Gastroesophageal sphincter (tissue), 4 donors: ENCODE data around the gene SNX8. TPM values are rescaled to one million over a fixed set of nuclear protein-coding genes. Genes with fewer than 3 reads are reported as not detected.
"Not testable (repeated sequence)": the region's sequence is repeated elsewhere in the genome, so short reads cannot be mapped to it uniquely, and the experiment has no call there.

ENCODE experiments used
- ATAC-seq: fragments of 150-250 bp; one replicate; pipeline ENCODE4 v1.9.1; 2016; ENCODE audit warnings: mild to moderate bottlenecking, moderate library complexity
- H3K27ac ChIP-seq, 4 donors: fragments of 200-600 bp; sonication (generic) in 3 of 4; 1 replicate in 3 of 4; 2 replicates in 1 of 4; pipeline ENCODE4 v1.5.1; 2016 to 2019
- H3K27me3 ChIP-seq: fragments of 200-600 bp; sonication (generic); one replicate; pipeline ENCODE4 v1.5.1; 2019
- H3K36me3 ChIP-seq, 2 donors: fragments of 200-600 bp; sonication (generic); one replicate each; pipeline ENCODE4 v1.5.1; 2019; ENCODE audit warnings: control low read depth in 1 of 2
- H3K4me1 ChIP-seq, 3 donors: fragments of 200-600 bp; sonication (generic); 1 replicate in 2 of 3; 2 replicates in 1 of 3; pipeline ENCODE4 v1.5.1; 2016 to 2019; ENCODE audit warnings: control low read depth in 2 of 3
- H3K4me3 ChIP-seq, 2 donors: fragments of 200-600 bp; sonication (generic); one replicate each; pipeline ENCODE4 v1.5.1; 2019; ENCODE audit warnings: mild to moderate bottlenecking in 1 of 2, moderate library complexity in 1 of 2
- H3K9me3 ChIP-seq, 3 donors: fragments of 200-600 bp; sonication (generic); one replicate each; pipeline ENCODE4 v1.5.1; 2017 to 2019; ENCODE audit warnings: control low read depth in 2 of 3
- EP300 ChIP-seq: sonication (generic); formaldehyde crosslinking; IDR thresholded peaks from one replicate; pipeline ENCODE4 v1.6.1; 2017; ENCODE audit warnings: antibody characterized with exemption, mild to moderate bottlenecking
- POLR2A ChIP-seq, 2 donors: fragments of 450-650 bp; IDR thresholded peaks; one replicate each; pipeline ENCODE4 v1.6.1; 2017; ENCODE audit warnings: antibody characterized with exemption in 2 of 2, mild to moderate bottlenecking in 2 of 2, moderate library complexity in 1 of 2
- POLR2AphosphoS5 ChIP-seq: sonication (generic); formaldehyde crosslinking; IDR thresholded peaks from one replicate; pipeline ENCODE4 v1.6.1; 2017; ENCODE audit warnings: antibody characterized with exemption
- WGBS, 2 donors: methylation state at CpG; one replicate each; pipeline ENCODE4 v1.1.5; 2018; ENCODE audit warnings: low coverage in 1 of 2; 5-methylcytosine and 5-hydroxymethylcytosine counted together
- total RNA-seq, 4 donors: library from RNA; depleted of rRNA; stranded (reverse); fragments of >200 nt; gene quantifications; one replicate each; pipeline ENCODE4 v1.1.0, GENCODE V29; 2016
- TF ChIP-seq, protein P1 (sequence below), 4 experiments: fragments of 200-600 bp in 2 of 4; fragments of 450-650 bp in 2 of 4; sonication (generic) in 1 of 4; IDR thresholded peaks; one replicate each; pipeline ENCODE4 v1.5.1; 2017 to 2019; ENCODE audit warnings: antibody characterized with exemption in 4 of 4, mild to moderate bottlenecking in 2 of 4, moderate library complexity in 2 of 4

SNX8 gene
- total RNA-seq, 4 donors from 2014 or later, result 8.7 to 17.8 (median 9.8) TPM

DNA sequence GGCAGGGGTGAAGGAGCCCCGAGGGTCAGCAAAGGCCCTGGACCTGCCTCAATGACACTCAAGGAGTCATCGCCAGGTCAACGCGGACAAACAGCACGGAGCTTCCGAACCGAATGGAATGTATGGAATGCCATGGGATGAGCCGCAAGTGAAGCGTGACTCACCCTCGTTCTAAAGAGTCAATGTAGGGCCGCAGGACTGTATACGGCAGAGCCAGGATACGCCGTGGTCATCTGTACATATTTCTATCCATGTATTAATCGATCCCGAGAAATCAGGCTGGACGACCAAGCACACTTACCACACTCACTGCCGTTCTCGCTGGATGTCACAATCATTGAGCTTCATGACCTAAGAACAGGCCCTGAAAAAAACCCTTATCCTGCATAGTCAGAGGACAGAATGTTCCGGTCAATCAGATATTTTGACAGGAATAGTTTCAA is 4.3 kb downstream of the SNX8 start:
- Histone ChIP-seq H3K27ac (no peak overlapping the region), H3K4me3 (no peak overlapping the region), H3K9me3 (no peaks in the 10 kb centered on the region), H3K27me3 (no peaks in the 10 kb centered on the region), H3K4me1 (peaks cover 0 to 22% (median 0%) of the 10 kb centered on the region in 3 donors), H3K36me3 (peaks cover 0 to 13% of the 10 kb centered on the region in 2 donors)
- TF ChIP-seq POLR2AphosphoS5 (peak; percentile 13), EP300 (no peak), POLR2A (IDR thresholded peaks at IDR 0.05) (no peak)
- TF ChIP-seq, protein P1, sequence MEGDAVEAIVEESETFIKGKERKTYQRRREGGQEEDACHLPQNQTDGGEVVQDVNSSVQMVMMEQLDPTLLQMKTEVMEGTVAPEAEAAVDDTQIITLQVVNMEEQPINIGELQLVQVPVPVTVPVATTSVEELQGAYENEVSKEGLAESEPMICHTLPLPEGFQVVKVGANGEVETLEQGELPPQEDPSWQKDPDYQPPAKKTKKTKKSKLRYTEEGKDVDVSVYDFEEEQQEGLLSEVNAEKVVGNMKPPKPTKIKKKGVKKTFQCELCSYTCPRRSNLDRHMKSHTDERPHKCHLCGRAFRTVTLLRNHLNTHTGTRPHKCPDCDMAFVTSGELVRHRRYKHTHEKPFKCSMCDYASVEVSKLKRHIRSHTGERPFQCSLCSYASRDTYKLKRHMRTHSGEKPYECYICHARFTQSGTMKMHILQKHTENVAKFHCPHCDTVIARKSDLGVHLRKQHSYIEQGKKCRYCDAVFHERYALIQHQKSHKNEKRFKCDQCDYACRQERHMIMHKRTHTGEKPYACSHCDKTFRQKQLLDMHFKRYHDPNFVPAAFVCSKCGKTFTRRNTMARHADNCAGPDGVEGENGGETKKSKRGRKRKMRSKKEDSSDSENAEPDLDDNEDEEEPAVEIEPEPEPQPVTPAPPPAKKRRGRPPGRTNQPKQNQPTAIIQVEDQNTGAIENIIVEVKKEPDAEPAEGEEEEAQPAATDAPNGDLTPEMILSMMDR (IDR thresholded peaks at IDR 0.05), result no peak
- no peak for ATAC-seq
- WGBS, 2 donors, result 82 to 91% methylated on average over 9 to 18 of the region's 20 CpGs

- H3K4me3 ChIP-seq, result no peak overlapping the region
- no peaks in the 10 kb centered on the region for H3K9me3 ChIP-seq
- H3K4me1 ChIP-seq, result peaks cover 0 to 10% (median 0%) of the 10 kb centered on the region in 3 donors
- no peak overlapping the region for H3K27ac ChIP-seq
- peaks cover 0 to 13% of the 10 kb centered on the region in 2 donors for H3K36me3 ChIP-seq
- 81 to 89% methylated on average over 6 to 7 of the region's 7 CpGs for WGBS, 2 donors
- TF ChIP-seq, protein P1 (IDR thresholded peaks at IDR 0.05), result no peak
- TF ChIP-seq POLR2A (IDR thresholded peaks at IDR 0.05) (no peak), EP300 (no peak), POLR2AphosphoS5 (no peak)
- H3K27me3 ChIP-seq, result no peaks in the 10 kb centered on the region
- ATAC-seq, result no peak
Observed at GRCh38 chr7:2307690-2308107, 6.5 kb downstream of the SNX8 start.

- WGBS, 2 donors, result 85 to 90% methylated on average over 2 to 6 of the region's 6 CpGs
- no peak for ATAC-seq
- no peaks in the 10 kb centered on the region for H3K9me3 ChIP-seq
- H3K27ac ChIP-seq, result no peak overlapping the region
- no peak overlapping the region for H3K4me3 ChIP-seq
- peaks cover 0 to 9% (median 0%) of the 10 kb centered on the region in 3 donors for H3K4me1 ChIP-seq
- no peaks in the 10 kb centered on the region for H3K27me3 ChIP-seq
- peaks cover 0 to 13% of the 10 kb centered on the region in 2 donors for H3K36me3 ChIP-seq
- TF ChIP-seq, protein P1 (IDR thresholded peaks at IDR 0.05), result no peak
- TF ChIP-seq POLR2AphosphoS5 (no peak), POLR2A (IDR thresholded peaks at IDR 0.05) (no peak), EP300 (no peak)
Observed at GRCh38 chr7:2306688-2307087, 7.6 kb downstream of the SNX8 start.

DNA sequence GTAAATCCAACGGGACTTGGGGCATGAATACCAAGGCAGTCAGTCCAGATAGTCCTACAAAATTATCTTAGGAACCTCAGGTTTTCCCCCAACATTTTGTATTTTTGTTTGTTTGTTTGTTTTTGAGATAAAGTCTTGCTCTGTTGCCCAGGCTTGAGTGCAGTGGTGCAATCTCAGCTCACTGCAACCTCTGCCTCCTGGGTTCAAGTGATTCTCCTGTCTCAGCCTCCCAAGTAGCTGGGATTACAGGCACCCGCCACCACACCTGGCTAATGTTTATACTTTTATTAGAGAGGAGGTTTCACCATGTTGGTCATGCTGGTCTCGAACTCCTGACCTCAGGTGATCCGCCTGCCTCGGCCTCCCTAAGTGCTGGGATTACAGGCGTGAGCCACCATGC is 9.0 kb downstream of the SNX8 start:
- not testable (repeated sequence) for H3K9me3 ChIP-seq, H3K27ac ChIP-seq, H3K27me3 ChIP-seq, H3K4me1 ChIP-seq, ATAC-seq, H3K4me3 ChIP-seq
- 74 to 85% methylated on average over 3 to 5 of the region's 6 CpGs for WGBS, 2 donors
- H3K36me3 ChIP-seq, result peaks cover 0 to 13% of the 10 kb centered on the region in 2 donors

DNA sequence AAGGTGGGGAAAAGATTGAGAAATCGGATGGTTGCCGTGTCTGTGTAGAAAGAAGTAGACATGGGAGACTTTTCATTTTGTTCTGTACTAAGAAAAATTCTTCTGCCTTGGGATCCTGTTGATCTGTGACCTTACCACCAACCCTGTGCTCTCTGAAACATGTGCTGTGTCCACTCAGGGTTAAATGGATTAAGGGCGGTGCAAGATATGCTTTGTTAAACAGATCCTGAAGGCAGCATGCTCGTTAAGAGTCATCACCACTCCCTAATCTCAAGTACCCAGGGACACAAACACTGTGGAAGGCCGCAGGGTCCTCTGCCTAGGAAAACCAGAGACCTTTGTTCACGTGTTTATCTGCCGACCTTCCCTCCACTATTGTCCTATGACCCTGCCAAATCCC is 10.7 kb downstream of the SNX8 start:
- not testable (repeated sequence) for ATAC-seq, H3K27me3 ChIP-seq

DNA sequence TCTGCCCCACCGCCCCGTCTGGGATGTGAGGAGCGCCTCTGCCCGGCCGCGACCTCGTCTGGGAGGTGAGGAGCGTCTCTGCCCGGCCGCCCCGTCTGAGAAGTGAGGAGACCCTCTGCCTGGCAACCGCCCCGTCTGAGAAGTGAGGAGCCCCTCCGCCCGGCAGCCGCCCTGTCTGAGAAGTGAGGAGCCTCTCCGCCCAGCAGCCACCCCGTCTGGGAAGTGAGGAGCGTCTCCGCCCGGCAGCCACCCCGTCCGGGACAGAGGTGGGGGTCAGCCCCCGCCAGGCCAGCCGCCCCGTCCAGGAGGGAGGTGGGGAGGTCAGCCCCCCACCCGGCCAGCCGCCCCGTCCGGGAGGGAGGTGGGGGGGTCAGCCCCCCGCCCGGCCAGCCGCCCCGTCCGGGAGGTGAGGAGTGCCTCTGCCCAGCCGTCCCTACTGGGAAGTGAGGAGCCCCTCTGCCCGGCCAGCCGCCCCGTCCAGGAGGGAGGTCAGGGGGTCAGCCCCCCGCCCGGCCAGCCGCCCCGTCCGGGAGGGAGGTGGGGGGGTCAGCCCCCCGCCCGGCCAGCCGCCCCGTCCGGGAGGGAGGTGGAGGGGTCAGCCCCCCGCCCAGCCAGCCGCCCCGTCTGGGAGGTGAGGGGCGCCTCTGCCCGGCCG is 11.4 kb downstream of the SNX8 start:
- not testable (repeated sequence) for H3K36me3 ChIP-seq, H3K27me3 ChIP-seq, ATAC-seq, H3K27ac ChIP-seq, H3K9me3 ChIP-seq, H3K4me1 ChIP-seq, H3K4me3 ChIP-seq
- WGBS, 2 donors, result no CpG with 5 or more reads among the region's 55 CpGs

More for the DNA sequence above, 10.7 kb downstream of the SNX8 start:
- H3K27ac ChIP-seq, H3K9me3 ChIP-seq, H3K36me3 ChIP-seq, H3K4me1 ChIP-seq, H3K4me3 ChIP-seq: not testable (repeated sequence)
- 69% methylated on average over 4 of the region's 7 CpGs; no CpG with 5 or more reads in 1 of the 2 donors for WGBS, 2 donors
